HepG2 (cell line): ENCODE results near the gene CLIC6. TPM values are rescaled to one million over a fixed set of nuclear protein-coding genes. Genes with fewer than 3 reads are reported as not detected.

ENCODE experiments used
- ATAC-seq: fragments of 200-7000 bp; cut with Tn5 transposase; 3 replicates; pipeline ENCODE4 v1.9.1; 2020; ENCODE audit warnings: mild to moderate bottlenecking, moderate library complexity
- BruUV-seq: library from RNA; stranded (reverse); fragments of 400-500 nt; replicated peaks from 2 replicates; lab custom pipeline; 2021; lab: Mats Ljungman, UMichigan
- CTCF ChIA-PET: fragments of 300-600 bp; formaldehyde crosslinking; extraction: SDS; loops from one replicate; lab custom pipeline; 2021; ENCODE audit warnings: low total read pairs, inconsistent platforms, low intra/inter-chr PET ratio; lab: Yijun Ruan, JAX
- POLR2A ChIA-PET: fragments of 350-600 bp; sonication (Branson Sonifier 250); formaldehyde crosslinking; loops from one replicate; lab custom pipeline; 2020; ENCODE audit warnings: antibody characterized with exemption, inconsistent platforms; lab: Yijun Ruan, JAX
- DNase-seq: peaks from one replicate; pipeline ENCODE4 v3.0.0-alpha.2; 2015; ENCODE audit warnings: low spot score
- FAIRE-seq: peaks from 3 replicates; lab custom pipeline; 2011; peaks lifted over from hg19 to GRCh38; lab: Jason Lieb, UNC
- H2AFZ ChIP-seq: one replicate; pipeline ENCODE4 v1.6.1; 2011; ENCODE audit warnings: low read length, inconsistent platforms
- H3K27ac ChIP-seq: fragments of 300-600 bp; 3 replicates; pipeline ENCODE4 v1.8.0; 2011; ENCODE audit warnings: mixed run types, mild to moderate bottlenecking, mixed read lengths, low read length, inconsistent platforms; ENCODE audit not compliant: insufficient read depth; ENCODE audit errors: extremely low read length
- H3K27me3 ChIP-seq, 2 experiments: fragments of 200-600 bp in 1 of 2; 2 replicates in 1 of 2; 3 replicates in 1 of 2; pipeline versions ENCODE4 v1.6.0 to v1.8.0; 2011; ENCODE audit warnings: low read length in 2 of 2, mild to moderate bottlenecking in 2 of 2, moderate library complexity in 2 of 2, inconsistent platforms in 1 of 2; ENCODE audit not compliant: insufficient read depth in 2 of 2, control insufficient read depth in 1 of 2
- H3K36me3 ChIP-seq, 2 experiments: fragments of 200-600 bp in 1 of 2; replicated peaks in 1 of 2; 2 replicates in 1 of 2; 3 replicates in 1 of 2; pipeline versions ENCODE4 v1.5.1 to v1.8.0; 2011; ENCODE audit warnings: low read length in 2 of 2, inconsistent platforms in 1 of 2; ENCODE audit not compliant: insufficient read depth in 2 of 2, control insufficient read depth in 1 of 2
- H3K4me1 ChIP-seq: 2 replicates; pipeline ENCODE4 v1.5.1; 2012; ENCODE audit warnings: low read length, inconsistent platforms; ENCODE audit not compliant: insufficient read depth
- H3K4me2 ChIP-seq: 2 replicates; pipeline ENCODE4 v1.6.0; 2011; ENCODE audit warnings: low read depth, low read length, inconsistent platforms
- H3K4me3 ChIP-seq, 3 experiments: fragments of 200-600 bp in 1 of 3; sonication (generic), shearing (Covaris generic) in 1 of 3; replicated peaks in 1 of 3; 2 replicates each; pipeline ENCODE4 v1.5.1; 2011 to 2016; ENCODE audit warnings: low read length in 3 of 3, inconsistent platforms in 2 of 3, low read depth in 2 of 3, mild to moderate bottlenecking in 2 of 3, control low read depth in 1 of 3, mixed read lengths in 1 of 3; ENCODE audit not compliant: insufficient read depth in 1 of 3
- H3K79me2 ChIP-seq: one replicate; pipeline ENCODE4 v1.6.1; 2011; ENCODE audit warnings: low read length, inconsistent platforms; ENCODE audit not compliant: insufficient read depth
- H3K9ac ChIP-seq: 2 replicates; pipeline ENCODE4 v1.6.0; 2011; ENCODE audit warnings: mild to moderate bottlenecking, low read depth, low read length, inconsistent platforms; ENCODE audit not compliant: insufficient read depth
- H3K9me3 ChIP-seq: 2 replicates; pipeline ENCODE4 v1.5.1; 2012; ENCODE audit warnings: mild to moderate bottlenecking, low read length
- H4K20me1 ChIP-seq: 2 replicates; pipeline ENCODE4 v1.6.0; 2011; ENCODE audit warnings: inconsistent platforms, mild to moderate bottlenecking, low read length, moderate library complexity; ENCODE audit not compliant: insufficient read depth
- CCDC6 ChIP-seq: sonication (generic); formaldehyde crosslinking; IDR thresholded peaks from 2 replicates; pipeline ENCODE4 v1.8.1; 2022; ENCODE audit warnings: mild to moderate bottlenecking, missing genetic modification reagents, moderate library complexity
- FOSL1 ChIP-seq: sonication (generic); formaldehyde crosslinking; IDR thresholded peaks from 2 replicates; pipeline ENCODE4 v1.9.0; 2021; ENCODE audit warnings: missing genetic modification reagents, borderline replicate concordance
- FOXP1 ChIP-seq, 2 experiments: fragments of 450-650 bp in 1 of 2; IDR thresholded peaks; 2 replicates each; pipeline ENCODE4 v1.6.1; 2017 to 2018; ENCODE audit warnings: antibody characterized with exemption in 1 of 2
- HIVEP1 ChIP-seq: sonication (generic); formaldehyde crosslinking; IDR thresholded peaks from 2 replicates; pipeline ENCODE4 v1.4.0; 2020; ENCODE audit warnings: mild to moderate bottlenecking, missing genetic modification reagents
- KLF11 ChIP-seq: IDR thresholded peaks from 2 replicates; pipeline ENCODE4 v1.6.1; 2016; ENCODE audit warnings: missing compliant biosample characterization
- NCOA2 ChIP-seq: sonication (generic); formaldehyde crosslinking; IDR thresholded peaks from 2 replicates; pipeline ENCODE4 v1.8.0; 2022; ENCODE audit warnings: inconsistent platforms
- NFYC ChIP-seq: IDR thresholded peaks from 2 replicates; pipeline ENCODE4 v1.6.1; 2016; ENCODE audit warnings: missing genetic modification reagents, missing compliant biosample characterization
- SAP130 ChIP-seq: IDR thresholded peaks from 2 replicates; pipeline ENCODE4 v1.6.1; 2016; ENCODE audit warnings: low read depth
- SOX13 ChIP-seq, 3 experiments: fragments of 450-650 bp in 1 of 3; sonication (generic) in 1 of 3; formaldehyde crosslinking in 1 of 3; IDR thresholded peaks in 2 of 3; conservative IDR thresholded peaks in 1 of 3; 2 replicates each; pipeline versions ENCODE4 v1.5.0 to v1.6.1; 2016 to 2020; ENCODE audit warnings: antibody characterized with exemption in 1 of 3, mild to moderate bottlenecking in 1 of 3, missing compliant biosample characterization in 1 of 3, missing genetic modification reagents in 1 of 3, moderate library complexity in 1 of 3
- TP53 ChIP-seq: sonication (generic); formaldehyde crosslinking; conservative IDR thresholded peaks from 2 replicates; pipeline ENCODE4 v1.4.0; 2020; ENCODE audit warnings: missing genetic modification reagents
- ZNF354B ChIP-seq: sonication (generic); formaldehyde crosslinking; IDR thresholded peaks from 2 replicates; pipeline ENCODE4 v1.8.0; 2022; ENCODE audit warnings: mild to moderate bottlenecking, missing genetic modification reagents
- ZSCAN25 ChIP-seq: sonication (generic); formaldehyde crosslinking; IDR thresholded peaks from 2 replicates; pipeline ENCODE4 v1.8.0; 2022; ENCODE audit warnings: mild to moderate bottlenecking, missing genetic modification reagents
- WGBS: methylation state at CpG from one replicate; pipeline ENCODE4 v1.1.6; 2017; ENCODE audit warnings: low lambda C conversion rate; 5-methylcytosine and 5-hydroxymethylcytosine counted together
- in situ Hi-C: cut with HindIII; loops from 2 replicates; pipeline ENCODE4 v1.10.0; 2017; ENCODE audit warnings: low pct_unique_long_range_greater_than_20kb; ENCODE audit not compliant: extremely low pct_ligation_motif_present
- intact Hi-C: fragments of 100-400 bp; cut with micrococcal nuclease; formaldehyde crosslinking; loops from one replicate; pipeline ENCODE4 v1.10.0; 2022; ENCODE audit not compliant: unreplicated experiment
- polyA plus RNA-seq, 8 experiments: library from polyadenylated mRNA; depleted of rRNA in 3 of 8; stranded (reverse) in 7 of 8; unstranded in 1 of 8; fragments of >200 nt; fragmentation: Illumina TruSeq in 4 of 8; extraction: Trizol in 4 of 8; gene quantifications; 2 replicates each; pipeline versions ENCODE4 v1.2.1 to v1.2.3, GENCODE V29; 2011 to 2016; ENCODE audit warnings: low read depth in 4 of 8, missing spikeins in 1 of 8, mixed read lengths in 1 of 8; ENCODE audit not compliant: insufficient read depth in 1 of 8
- total RNA-seq, 5 experiments: library from RNA; depleted of rRNA; stranded (reverse); fragments of >200 nt; fragmentation: Illumina TruSeq; extraction: Trizol; gene quantifications; 2 replicates each; pipeline ENCODE4 v1.2.3, GENCODE V29; 2016; ENCODE audit warnings: low read depth in 1 of 5
- TF ChIP-seq, protein P1 (sequence below): IDR thresholded peaks from 2 replicates; pipeline ENCODE4 v1.6.1; 2016; ENCODE audit warnings: control low read depth
- TF ChIP-seq, protein P2 (sequence below): IDR thresholded peaks from 2 replicates; pipeline ENCODE4 v1.6.1; 2016
- TF ChIP-seq, protein P3 (sequence below): sonication (generic); formaldehyde crosslinking; IDR thresholded peaks from 2 replicates; pipeline ENCODE4 v1.5.0; 2020; ENCODE audit warnings: mild to moderate bottlenecking, missing genetic modification reagents, borderline replicate concordance
- TF ChIP-seq, protein P4 (sequence below): sonication (generic); formaldehyde crosslinking; conservative IDR thresholded peaks from 2 replicates; pipeline ENCODE4 v1.4.0; 2020; ENCODE audit warnings: missing genetic modification reagents

The CLIC6 gene
- total and polyA plus RNA-seq, 2 of the 13 experiments (the other 11 are each of a cell fraction or from before 2014, with no cell fraction given) = not detected

DNA sequence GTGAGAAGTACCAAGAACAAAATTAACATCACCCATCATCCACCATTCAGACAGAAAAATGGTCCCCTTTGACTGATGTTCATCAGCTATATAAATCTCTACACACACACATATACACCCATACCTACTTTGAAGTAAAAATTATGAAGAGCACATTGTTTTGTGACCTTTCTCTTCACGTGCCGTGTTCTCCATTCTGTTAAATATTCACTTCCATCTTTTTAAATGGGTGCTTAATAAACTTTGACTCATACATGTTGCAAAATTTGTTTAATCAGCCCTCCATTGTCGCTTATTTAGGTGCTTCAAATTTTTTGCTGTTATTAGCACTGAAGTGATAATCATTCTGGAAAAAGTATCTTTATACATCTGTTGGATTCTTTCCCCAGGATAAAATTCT is 80.1 kb downstream of the CLIC6 start:
- in situ Hi-C loops (loop anchor here (5.0 to 25.0 kb wide), 2 partner anchors 138 to 663 kb away; no protein-coding TSS in a partner anchor), intact Hi-C loops (loop anchor here (1.0 to 5.0 kb wide), 4 partner anchors 22 to 293 kb away; no protein-coding TSS in a partner anchor)
- no peak overlapping the region for H3K9ac ChIP-seq
- CTCF ChIA-PET = no interaction called here
- H3K79me2 ChIP-seq = peaks cover 2% of the 10 kb centered on the region
- no peak overlapping the region for H3K4me3 ChIP-seq
- FAIRE-seq (peak; percentile 4), DNase-seq (peak; percentile 62), ATAC-seq (no peak)
- no TSS peak for BruUV-seq
- H3K4me2 ChIP-seq = no peak overlapping the region
- no peak overlapping the region for H3K27ac ChIP-seq
- 7% methylated on average over 3 of the region's 3 CpGs for WGBS
- H2AFZ ChIP-seq = no peak overlapping the region
- no peaks in the 10 kb centered on the region for H3K27me3 ChIP-seq
- H4K20me1 ChIP-seq = no peaks in the 10 kb centered on the region
- POLR2A ChIA-PET = interaction anchor here (0.9 to 3.9 kb wide), 3 partner anchors 47 to 69 kb away, joined by 4 to 29 read pairs (median 5); no protein-coding TSS in a partner anchor
- H3K4me1 ChIP-seq = peaks cover 61% of the 10 kb centered on the region
- no peaks in the 10 kb centered on the region for H3K36me3 ChIP-seq
- no peaks in the 10 kb centered on the region for H3K9me3 ChIP-seq
- no peak for TF ChIP-seq HIVEP1 (CRISPR knock-in tag)
- TF ChIP-seq KLF11 (CRISPR knock-in tag) = no peak
- peak; percentile 41; the same call in 1 of the 2 replicates for TF ChIP-seq FOSL1 (CRISPR knock-in tag)
- TF ChIP-seq ZSCAN25 (CRISPR knock-in tag) = no peak
- no peak for TF ChIP-seq NFYC (CRISPR knock-in tag)
- no peak for TF ChIP-seq CCDC6 (CRISPR knock-in tag)
- peak; percentile 44; the same call in 1 of the 2 replicates for TF ChIP-seq NCOA2 (CRISPR knock-in tag)
- no peak for TF ChIP-seq FOXP1 (IDR thresholded peaks at IDR 0.05)
- TF ChIP-seq FOXP1 (CRISPR knock-in tag; IDR thresholded peaks at IDR 0.05) = no peak
- TF ChIP-seq, protein P1, sequence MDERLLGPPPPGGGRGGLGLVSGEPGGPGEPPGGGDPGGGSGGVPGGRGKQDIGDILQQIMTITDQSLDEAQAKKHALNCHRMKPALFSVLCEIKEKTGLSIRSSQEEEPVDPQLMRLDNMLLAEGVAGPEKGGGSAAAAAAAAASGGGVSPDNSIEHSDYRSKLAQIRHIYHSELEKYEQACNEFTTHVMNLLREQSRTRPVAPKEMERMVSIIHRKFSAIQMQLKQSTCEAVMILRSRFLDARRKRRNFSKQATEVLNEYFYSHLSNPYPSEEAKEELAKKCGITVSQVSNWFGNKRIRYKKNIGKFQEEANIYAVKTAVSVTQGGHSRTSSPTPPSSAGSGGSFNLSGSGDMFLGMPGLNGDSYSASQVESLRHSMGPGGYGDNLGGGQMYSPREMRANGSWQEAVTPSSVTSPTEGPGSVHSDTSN (CRISPR knock-in tag) = no peak
- TF ChIP-seq TP53 = no peak
- TF ChIP-seq, protein P2, sequence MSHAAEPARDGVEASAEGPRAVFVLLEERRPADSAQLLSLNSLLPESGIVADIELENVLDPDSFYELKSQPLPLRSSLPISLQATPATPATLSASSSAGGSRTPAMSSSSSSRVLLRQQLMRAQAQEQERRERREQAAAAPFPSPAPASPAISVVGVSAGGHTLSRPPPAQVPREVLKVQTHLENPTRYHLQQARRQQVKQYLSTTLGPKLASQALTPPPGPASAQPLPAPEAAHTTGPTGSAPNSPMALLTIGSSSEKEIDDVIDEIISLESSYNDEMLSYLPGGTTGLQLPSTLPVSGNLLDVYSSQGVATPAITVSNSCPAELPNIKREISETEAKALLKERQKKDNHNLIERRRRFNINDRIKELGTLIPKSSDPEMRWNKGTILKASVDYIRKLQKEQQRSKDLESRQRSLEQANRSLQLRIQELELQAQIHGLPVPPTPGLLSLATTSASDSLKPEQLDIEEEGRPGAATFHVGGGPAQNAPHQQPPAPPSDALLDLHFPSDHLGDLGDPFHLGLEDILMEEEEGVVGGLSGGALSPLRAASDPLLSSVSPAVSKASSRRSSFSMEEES (CRISPR knock-in tag) = no peak
- TF ChIP-seq ZNF354B (CRISPR knock-in tag) = no peak
- TF ChIP-seq SOX13 (IDR thresholded peaks at IDR 0.05) = no peak
- peak in 1 of 2 experiments; percentile 65; a peak in 1 of 4 replicates for TF ChIP-seq SOX13 (CRISPR knock-in tag; conservative IDR thresholded peaks at IDR 0.05 in 1 of 2, IDR thresholded peaks at IDR 0.05 in 1 of 2)
- TF ChIP-seq, protein P3, sequence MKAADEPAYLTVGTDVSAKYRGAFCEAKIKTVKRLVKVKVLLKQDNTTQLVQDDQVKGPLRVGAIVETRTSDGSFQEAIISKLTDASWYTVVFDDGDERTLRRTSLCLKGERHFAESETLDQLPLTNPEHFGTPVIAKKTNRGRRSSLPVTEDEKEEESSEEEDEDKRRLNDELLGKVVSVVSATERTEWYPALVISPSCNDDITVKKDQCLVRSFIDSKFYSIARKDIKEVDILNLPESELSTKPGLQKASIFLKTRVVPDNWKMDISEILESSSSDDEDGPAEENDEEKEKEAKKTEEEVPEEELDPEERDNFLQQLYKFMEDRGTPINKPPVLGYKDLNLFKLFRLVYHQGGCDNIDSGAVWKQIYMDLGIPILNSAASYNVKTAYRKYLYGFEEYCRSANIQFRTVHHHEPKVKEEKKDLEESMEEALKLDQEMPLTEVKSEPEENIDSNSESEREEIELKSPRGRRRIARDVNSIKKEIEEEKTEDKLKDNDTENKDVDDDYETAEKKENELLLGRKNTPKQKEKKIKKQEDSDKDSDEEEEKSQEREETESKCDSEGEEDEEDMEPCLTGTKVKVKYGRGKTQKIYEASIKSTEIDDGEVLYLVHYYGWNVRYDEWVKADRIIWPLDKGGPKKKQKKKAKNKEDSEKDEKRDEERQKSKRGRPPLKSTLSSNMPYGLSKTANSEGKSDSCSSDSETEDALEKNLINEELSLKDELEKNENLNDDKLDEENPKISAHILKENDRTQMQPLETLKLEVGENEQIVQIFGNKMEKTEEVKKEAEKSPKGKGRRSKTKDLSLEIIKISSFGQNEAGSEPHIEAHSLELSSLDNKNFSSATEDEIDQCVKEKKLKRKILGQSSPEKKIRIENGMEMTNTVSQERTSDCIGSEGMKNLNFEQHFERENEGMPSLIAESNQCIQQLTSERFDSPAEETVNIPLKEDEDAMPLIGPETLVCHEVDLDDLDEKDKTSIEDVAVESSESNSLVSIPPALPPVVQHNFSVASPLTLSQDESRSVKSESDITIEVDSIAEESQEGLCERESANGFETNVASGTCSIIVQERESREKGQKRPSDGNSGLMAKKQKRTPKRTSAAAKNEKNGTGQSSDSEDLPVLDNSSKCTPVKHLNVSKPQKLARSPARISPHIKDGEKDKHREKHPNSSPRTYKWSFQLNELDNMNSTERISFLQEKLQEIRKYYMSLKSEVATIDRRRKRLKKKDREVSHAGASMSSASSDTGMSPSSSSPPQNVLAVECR (CRISPR knock-in tag) = no peak
- TF ChIP-seq SAP130 (CRISPR knock-in tag) = no peak
- TF ChIP-seq, protein P4, sequence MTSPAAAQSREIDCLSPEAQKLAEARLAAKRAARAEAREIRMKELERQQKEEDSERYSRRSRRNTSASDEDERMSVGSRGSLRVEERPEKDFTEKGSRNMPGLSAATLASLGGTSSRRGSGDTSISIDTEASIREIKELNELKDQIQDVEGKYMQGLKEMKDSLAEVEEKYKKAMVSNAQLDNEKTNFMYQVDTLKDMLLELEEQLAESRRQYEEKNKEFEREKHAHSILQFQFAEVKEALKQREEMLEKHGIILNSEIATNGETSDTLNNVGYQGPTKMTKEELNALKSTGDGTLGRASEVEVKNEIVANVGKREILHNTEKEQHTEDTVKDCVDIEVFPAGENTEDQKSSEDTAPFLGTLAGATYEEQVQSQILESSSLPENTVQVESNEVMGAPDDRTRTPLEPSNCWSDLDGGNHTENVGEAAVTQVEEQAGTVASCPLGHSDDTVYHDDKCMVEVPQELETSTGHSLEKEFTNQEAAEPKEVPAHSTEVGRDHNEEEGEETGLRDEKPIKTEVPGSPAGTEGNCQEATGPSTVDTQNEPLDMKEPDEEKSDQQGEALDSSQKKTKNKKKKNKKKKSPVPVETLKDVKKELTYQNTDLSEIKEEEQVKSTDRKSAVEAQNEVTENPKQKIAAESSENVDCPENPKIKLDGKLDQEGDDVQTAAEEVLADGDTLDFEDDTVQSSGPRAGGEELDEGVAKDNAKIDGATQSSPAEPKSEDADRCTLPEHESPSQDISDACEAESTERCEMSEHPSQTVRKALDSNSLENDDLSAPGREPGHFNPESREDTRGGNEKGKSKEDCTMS (CRISPR knock-in tag) = no peak
